ENCODE data around the gene CSNK1E. TPM values are rescaled to one million over a fixed set of nuclear protein-coding genes. Genes with fewer than 3 reads are reported as not detected.

The CSNK1E gene
- total RNA-seq, 2 donors from 2014 or later, result 98.1 to 140 TPM

DNA sequence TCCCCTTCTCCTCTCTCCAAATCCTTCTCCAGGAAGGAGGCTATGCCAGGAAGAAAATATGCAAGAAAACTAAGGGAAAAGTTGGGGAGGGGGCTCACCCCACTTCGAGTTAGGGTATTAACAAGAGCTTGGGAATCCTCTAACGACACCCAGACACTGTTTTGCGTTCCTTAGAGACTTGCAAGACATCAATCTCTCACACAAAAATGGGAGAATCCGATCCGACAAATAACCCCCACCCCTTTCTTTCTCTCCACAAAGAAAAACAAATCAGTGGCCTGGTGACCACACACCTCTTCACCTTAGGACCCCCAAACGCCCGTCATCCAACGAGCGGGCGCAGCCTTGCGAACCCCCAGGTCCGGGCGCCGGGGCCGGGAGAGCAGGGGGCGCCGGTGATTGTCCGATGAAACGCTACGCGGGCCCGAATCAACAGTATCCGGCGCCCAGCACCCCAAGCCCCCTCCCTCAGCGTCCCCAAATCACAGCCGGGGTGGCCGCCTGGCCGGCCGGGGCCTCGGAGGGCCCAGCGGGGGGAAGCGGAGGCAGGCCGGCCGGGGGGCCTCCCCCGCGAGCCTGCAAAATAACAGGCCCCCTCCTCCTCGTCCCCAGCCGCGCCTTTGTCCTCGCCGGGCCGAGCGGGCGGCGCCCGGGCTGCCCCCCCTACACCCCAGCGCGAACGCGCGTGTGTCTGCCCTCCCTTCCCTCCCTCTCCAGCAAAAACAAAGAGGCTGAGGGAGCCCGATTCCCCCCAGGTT lies 690 bp downstream of the CSNK1E start:
- ATAC-seq (ENCODE audit: insufficient number of reproducible peaks, low FRiP score, low read depth) (no peak), DNase-seq (ENCODE audit: low spot score) (no peak)
- Histone ChIP-seq H3K4me3 (peak overlapping the region; percentile 75), H3K27me3 (replicated peaks; ENCODE audit: insufficient read depth) (no peaks in the 10 kb centered on the region), H3K27ac (peak overlapping the region; percentile 88 to 98), H3K4me1 (ENCODE audit: control insufficient read depth in 1 of 2, low read depth in 2 of 2) (peaks cover 30 to 60% of the 10 kb centered on the region in 2 donors), H3K9me3 (no peaks in the 10 kb centered on the region), H3K36me3 (no peaks in the 10 kb centered on the region)
- TF ChIP-seq, protein P1, sequence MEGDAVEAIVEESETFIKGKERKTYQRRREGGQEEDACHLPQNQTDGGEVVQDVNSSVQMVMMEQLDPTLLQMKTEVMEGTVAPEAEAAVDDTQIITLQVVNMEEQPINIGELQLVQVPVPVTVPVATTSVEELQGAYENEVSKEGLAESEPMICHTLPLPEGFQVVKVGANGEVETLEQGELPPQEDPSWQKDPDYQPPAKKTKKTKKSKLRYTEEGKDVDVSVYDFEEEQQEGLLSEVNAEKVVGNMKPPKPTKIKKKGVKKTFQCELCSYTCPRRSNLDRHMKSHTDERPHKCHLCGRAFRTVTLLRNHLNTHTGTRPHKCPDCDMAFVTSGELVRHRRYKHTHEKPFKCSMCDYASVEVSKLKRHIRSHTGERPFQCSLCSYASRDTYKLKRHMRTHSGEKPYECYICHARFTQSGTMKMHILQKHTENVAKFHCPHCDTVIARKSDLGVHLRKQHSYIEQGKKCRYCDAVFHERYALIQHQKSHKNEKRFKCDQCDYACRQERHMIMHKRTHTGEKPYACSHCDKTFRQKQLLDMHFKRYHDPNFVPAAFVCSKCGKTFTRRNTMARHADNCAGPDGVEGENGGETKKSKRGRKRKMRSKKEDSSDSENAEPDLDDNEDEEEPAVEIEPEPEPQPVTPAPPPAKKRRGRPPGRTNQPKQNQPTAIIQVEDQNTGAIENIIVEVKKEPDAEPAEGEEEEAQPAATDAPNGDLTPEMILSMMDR (IDR thresholded peaks at IDR 0.05), result no peak

DNA sequence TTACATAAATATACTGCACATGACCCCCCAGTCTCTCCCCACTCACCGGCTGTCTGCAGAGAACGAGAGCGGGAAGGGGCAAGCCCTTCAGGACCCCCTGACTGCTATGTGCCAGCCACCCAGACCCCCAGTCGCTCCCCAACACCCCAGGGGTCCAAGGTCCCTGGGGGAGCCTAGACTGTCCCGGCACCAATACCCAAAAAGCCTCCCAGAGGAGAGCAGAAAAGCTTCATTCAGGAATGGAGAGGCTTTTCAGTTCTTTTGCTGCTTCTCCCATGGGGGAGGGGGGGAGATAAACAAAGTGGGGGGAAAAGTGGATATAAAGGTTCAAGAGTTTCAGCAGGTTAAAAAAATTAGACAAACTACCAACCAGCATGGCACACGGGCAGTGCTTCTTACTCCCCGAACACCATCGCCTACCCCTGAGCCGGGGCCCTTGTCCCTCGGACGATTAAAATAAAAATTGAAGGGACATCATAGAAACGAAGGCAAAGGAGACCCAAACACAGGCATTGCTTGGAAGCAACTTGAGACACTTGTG lies 1.3 kb downstream of the CSNK1E start:
- no peak for DNase-seq (ENCODE audit: low spot score)
- Histone ChIP-seq H3K27me3 (replicated peaks; ENCODE audit: insufficient read depth) (no peaks in the 10 kb centered on the region), H3K36me3 (no peaks in the 10 kb centered on the region), H3K27ac (peak overlapping the region; percentile 88 to 98), H3K9me3 (no peaks in the 10 kb centered on the region), H3K4me1 (ENCODE audit: control insufficient read depth in 1 of 2, low read depth in 2 of 2) (peaks cover 36 to 66% of the 10 kb centered on the region in 2 donors), H3K4me3 (peak overlapping the region; percentile 75)
- ATAC-seq (ENCODE audit: insufficient number of reproducible peaks, low FRiP score, low read depth), result no peak
- TF ChIP-seq, protein P1 (IDR thresholded peaks at IDR 0.05), result no peak

DNA sequence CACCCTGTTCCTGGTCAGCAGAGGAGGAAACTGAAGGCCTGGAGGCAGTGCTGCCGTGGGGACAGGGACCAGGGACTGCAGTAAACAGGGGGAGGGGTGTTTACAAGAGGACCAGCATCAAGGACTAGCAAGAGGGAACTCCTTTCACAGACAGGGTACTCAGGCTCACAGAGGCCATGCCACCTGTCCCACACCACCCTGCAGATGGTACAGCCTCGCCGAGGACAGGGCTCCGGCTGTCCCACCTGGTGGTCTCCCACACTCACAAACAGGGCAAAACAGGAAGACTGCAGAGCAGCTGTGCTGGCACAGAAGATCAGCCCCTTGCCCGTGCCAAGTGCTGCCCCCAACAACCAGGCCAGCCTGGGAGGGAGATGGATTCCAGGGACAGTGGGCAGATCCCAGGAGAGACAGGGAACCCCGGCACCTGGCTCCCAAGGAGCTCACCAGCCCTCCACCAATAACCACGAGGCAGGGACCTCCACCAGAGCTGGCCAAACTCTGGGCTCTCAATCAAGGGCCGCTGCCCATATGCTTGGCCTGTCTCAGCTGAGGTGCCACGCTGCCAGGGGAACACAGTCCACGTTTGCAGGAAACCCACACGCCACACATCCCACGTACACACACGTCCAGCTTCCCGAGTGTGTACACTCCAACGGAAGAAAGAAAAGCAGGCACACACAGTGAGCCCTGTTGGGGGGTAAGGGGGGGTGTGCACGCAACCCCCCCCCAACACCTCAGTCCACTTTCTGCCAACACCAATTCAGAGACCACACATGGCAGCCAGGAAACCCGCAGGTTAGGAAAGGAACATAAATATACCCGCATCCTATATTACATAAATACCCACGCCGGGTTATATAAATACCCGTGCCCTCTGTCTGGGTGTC lies 2.1 kb downstream of the CSNK1E start:
- TF ChIP-seq, protein P1 (IDR thresholded peaks at IDR 0.05), result no peak
- DNase-seq (ENCODE audit: low spot score) (no peak), ATAC-seq (ENCODE audit: insufficient number of reproducible peaks, low FRiP score, low read depth) (no peak)
- Histone ChIP-seq H3K4me1 (ENCODE audit: control insufficient read depth in 1 of 2, low read depth in 2 of 2) (peaks cover 44 to 74% of the 10 kb centered on the region in 2 donors), H3K27me3 (replicated peaks; ENCODE audit: insufficient read depth) (no peaks in the 10 kb centered on the region), H3K4me3 (peak overlapping the region; percentile 75), H3K9me3 (no peaks in the 10 kb centered on the region), H3K36me3 (no peaks in the 10 kb centered on the region), H3K27ac (peak overlapping the region; percentile 88 to 98)

DNA sequence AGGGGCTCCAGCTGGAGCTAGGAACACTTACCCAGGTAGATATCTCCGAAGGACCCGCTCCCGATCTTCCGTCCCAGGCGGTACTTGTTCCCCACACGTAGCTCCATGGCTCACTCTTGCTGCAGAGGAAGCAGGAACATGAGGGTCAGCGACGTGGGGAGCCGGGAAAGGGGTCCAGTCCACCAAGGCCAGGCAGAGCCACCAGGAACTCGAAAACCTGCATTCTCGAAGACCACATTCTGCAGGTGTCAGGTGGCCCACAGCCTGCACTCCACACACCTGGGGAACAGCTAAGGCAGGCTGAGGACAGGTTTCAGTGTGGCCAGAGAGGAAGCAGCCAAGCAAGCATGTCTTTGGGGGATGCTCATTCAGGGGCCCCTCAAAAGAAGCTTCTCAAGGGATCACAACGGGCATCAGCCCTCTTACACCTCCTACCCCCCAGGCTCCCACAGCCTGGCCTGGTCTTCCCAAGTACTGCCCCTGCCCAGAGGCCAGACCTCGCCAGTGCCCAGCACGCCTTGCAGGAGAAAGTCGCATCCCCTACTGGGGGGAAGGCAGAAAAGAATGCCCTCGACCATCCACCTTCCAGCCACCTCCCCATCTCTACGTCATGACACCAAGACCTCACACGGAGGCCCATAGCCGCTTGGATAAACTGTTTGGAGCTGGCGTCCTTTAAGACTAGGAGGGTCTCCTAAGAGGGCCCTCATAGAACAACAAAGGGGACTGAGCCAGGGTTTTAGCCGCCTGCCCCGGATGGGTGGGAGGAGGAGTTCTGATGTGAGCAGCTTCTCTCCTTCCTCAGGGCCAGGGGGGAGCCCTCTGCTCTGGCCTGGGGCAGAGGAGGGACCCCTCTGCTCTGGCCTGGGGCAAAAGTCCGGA lies 2.9 kb downstream of the CSNK1E start:
- DNase-seq (ENCODE audit: low spot score) (no peak), ATAC-seq (ENCODE audit: insufficient number of reproducible peaks, low FRiP score, low read depth) (no peak)
- TF ChIP-seq, protein P1 (IDR thresholded peaks at IDR 0.05), result no peak
- Histone ChIP-seq H3K4me1 (ENCODE audit: control insufficient read depth in 1 of 2, low read depth in 2 of 2) (peaks cover 52 to 82% of the 10 kb centered on the region in 2 donors), H3K4me3 (peak overlapping the region; percentile 75), H3K9me3 (no peaks in the 10 kb centered on the region), H3K27me3 (replicated peaks; ENCODE audit: insufficient read depth) (no peaks in the 10 kb centered on the region), H3K36me3 (no peaks in the 10 kb centered on the region), H3K27ac (peak overlapping the region; percentile 88 to 98)

Data from thoracic aorta (tissue), 2 donors.